ENCODE data around the gene KLHL26.

The KLHL26 gene

GRCh38 chr19:18603958-18604819 is 32.6 kb upstream of the KLHL26 start:
- H3K4me3 ChIP-seq (ENCODE audit: low read depth, low read length) = no peak overlapping the region
- no peak for TF ChIP-seq CTCF (IDR thresholded peaks at IDR 0.05; ENCODE audit: borderline replicate concordance, insufficient read depth, low read depth, low read length)

DNA sequence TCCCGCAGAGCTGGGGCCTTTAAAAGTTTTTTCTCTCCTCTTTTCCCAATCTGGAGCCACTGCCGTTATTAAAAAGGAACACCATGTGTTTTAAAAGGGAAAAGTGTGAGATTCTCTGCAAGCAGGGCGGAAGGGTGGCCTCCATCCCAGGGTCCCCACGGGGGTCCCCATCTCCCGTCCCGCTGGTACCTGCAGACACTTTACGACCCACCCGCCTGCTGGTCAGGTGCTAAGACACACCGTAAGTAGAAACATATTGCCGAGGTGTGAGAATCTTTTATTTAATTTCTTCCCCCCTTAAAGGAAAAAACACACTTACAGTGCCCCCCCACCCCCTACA is 32.0 kb upstream of the KLHL26 start:
- no peak for TF ChIP-seq CTCF (IDR thresholded peaks at IDR 0.05; ENCODE audit: borderline replicate concordance, insufficient read depth, low read depth, low read length)
- no peak overlapping the region for H3K4me3 ChIP-seq (ENCODE audit: low read depth, low read length)

- H3K4me3 ChIP-seq (ENCODE audit: low read depth, low read length) = no peak overlapping the region
- TF ChIP-seq CTCF (IDR thresholded peaks at IDR 0.05; ENCODE audit: borderline replicate concordance, insufficient read depth, low read depth, low read length) = no peak
Observed at GRCh38 chr19:18605196-18605545, 31.7 kb upstream of the KLHL26 start.

GRCh38 chr19:18605546-18606280 is 31.1 kb upstream of the KLHL26 start:
- no peak overlapping the region for H3K4me3 ChIP-seq (ENCODE audit: low read depth, low read length)
- no peak for TF ChIP-seq CTCF (IDR thresholded peaks at IDR 0.05; ENCODE audit: borderline replicate concordance, insufficient read depth, low read depth, low read length)

GRCh38 chr19:18606281-18607225 is 30.3 kb upstream of the KLHL26 start, which contains the start of gene CRLF1:
Gene CRLF1, minus strand, starts transcription at chr19:18606799. Its CDS starts 143 bp downstream, at chr19:18606656.
- TF ChIP-seq CTCF (IDR thresholded peaks at IDR 0.05; ENCODE audit: borderline replicate concordance, insufficient read depth, low read depth, low read length) = no peak
- H3K4me3 ChIP-seq (ENCODE audit: low read depth, low read length) = no peak within 1 kb of the TSS

DNA sequence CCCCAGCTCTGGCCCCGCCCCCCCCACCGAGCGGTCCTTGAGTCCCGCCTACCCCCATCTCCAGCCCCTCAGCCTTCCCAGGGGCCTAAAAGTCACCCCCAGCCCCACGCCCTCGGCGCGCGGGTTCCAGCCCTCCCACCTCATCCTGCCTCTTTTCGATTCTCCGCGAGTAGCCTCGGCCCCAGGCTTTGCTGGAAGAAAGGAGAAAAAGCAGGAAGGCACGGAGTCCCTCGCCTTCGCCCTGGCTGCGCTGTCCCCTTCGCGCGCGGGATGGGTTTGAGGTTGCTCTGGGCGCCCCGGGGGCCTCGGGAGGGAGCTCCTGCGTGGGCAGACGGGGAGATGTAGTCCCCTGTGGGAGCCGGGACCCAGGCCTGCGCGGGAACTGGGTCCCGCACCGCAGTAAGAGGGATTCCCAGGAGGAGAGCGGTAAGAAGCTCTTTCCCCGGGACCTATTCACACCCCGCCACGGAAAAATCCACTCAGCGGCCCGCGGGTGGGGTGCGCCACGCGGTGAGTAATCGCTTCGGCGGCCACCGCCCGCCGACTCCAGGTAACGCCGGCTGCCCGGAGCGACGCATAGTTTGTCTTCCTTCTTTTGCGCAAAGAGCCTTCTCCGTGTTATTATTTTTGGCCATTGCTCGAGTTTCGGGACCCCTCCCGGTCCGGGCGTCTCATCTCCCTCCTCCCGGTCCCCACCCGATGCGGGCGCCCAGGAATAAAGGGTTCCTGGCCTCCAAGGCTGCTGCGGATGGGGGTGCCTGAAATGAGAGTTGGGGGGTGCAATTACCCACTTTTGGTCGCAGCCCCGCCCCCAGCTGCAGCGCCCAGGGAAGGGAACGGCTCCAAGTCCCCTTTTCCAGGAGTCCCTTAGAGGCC is 29.4 kb upstream of the KLHL26 start:
- no peak overlapping the region for H3K4me3 ChIP-seq (ENCODE audit: low read depth, low read length)
- TF ChIP-seq CTCF (IDR thresholded peaks at IDR 0.05; ENCODE audit: borderline replicate concordance, insufficient read depth, low read depth, low read length) = no peak

All from GM12875 (cell line).